RWPE2 (cell line): Measurements from ENCODE around the gene IFT57.
A peak's percentile ranks its signal among the peaks of the same experiment; 100 is the strongest.
"Not testable (repeated sequence)": the region's sequence is repeated elsewhere in the genome, so short reads cannot be mapped to it uniquely, and the experiment has no call there.

Experiments
- ATAC-seq: fragments of 200-7000 bp; cut with Tn5 transposase; 3 replicates; pipeline ENCODE4 v1.9.1; 2021; ENCODE audit warnings: low read depth
- DNase-seq: peaks from one replicate; pipeline ENCODE4 v3.0.0-alpha.2; 2020; ENCODE audit warnings: low spot score
- H3K27ac ChIP-seq: fragments of 450-650 bp; 2 replicates; pipeline ENCODE4 v1.5.1; 2017; ENCODE audit warnings: mild to moderate bottlenecking; ENCODE audit not compliant: poor library complexity, severe bottlenecking
- H3K27me3 ChIP-seq: fragments of 250-450 bp; sonication (Bioruptor Pico); 2 replicates; pipeline ENCODE4 v1.5.1; 2021; ENCODE audit warnings: mild to moderate bottlenecking, moderate library complexity; ENCODE audit not compliant: insufficient read depth, poor library complexity, severe bottlenecking
- H3K36me3 ChIP-seq: fragments of 250-450 bp; sonication (Bioruptor Pico); 2 replicates; pipeline ENCODE4 v1.5.1; 2020; ENCODE audit warnings: low read depth, mild to moderate bottlenecking, moderate library complexity
- H3K4me1 ChIP-seq: fragments of 250-450 bp; sonication (Bioruptor Pico); 2 replicates; pipeline ENCODE4 v1.5.1; 2021; ENCODE audit warnings: mild to moderate bottlenecking, moderate library complexity; ENCODE audit not compliant: insufficient read depth, poor library complexity, severe bottlenecking
- H3K4me3 ChIP-seq: fragments of 250-450 bp; sonication (Bioruptor Pico); 2 replicates; pipeline ENCODE4 v1.5.1; 2021; ENCODE audit warnings: mild to moderate bottlenecking, moderate library complexity; ENCODE audit not compliant: severe bottlenecking
- H3K9me3 ChIP-seq: fragments of 250-450 bp; sonication (Bioruptor Pico); 2 replicates; pipeline ENCODE4 v1.5.1; 2021; ENCODE audit warnings: mild to moderate bottlenecking, moderate library complexity; ENCODE audit not compliant: severe bottlenecking
- TF ChIP-seq, protein P1 (sequence below): fragments of 450-650 bp; IDR thresholded peaks from one replicate; pipeline ENCODE4 v1.5.1; 2017; ENCODE audit warnings: mild to moderate bottlenecking, moderate library complexity; ENCODE audit not compliant: poor library complexity, severe bottlenecking

The IFT57 gene, protein sequence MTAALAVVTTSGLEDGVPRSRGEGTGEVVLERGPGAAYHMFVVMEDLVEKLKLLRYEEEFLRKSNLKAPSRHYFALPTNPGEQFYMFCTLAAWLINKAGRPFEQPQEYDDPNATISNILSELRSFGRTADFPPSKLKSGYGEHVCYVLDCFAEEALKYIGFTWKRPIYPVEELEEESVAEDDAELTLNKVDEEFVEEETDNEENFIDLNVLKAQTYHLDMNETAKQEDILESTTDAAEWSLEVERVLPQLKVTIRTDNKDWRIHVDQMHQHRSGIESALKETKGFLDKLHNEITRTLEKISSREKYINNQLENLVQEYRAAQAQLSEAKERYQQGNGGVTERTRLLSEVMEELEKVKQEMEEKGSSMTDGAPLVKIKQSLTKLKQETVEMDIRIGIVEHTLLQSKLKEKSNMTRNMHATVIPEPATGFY

DNA sequence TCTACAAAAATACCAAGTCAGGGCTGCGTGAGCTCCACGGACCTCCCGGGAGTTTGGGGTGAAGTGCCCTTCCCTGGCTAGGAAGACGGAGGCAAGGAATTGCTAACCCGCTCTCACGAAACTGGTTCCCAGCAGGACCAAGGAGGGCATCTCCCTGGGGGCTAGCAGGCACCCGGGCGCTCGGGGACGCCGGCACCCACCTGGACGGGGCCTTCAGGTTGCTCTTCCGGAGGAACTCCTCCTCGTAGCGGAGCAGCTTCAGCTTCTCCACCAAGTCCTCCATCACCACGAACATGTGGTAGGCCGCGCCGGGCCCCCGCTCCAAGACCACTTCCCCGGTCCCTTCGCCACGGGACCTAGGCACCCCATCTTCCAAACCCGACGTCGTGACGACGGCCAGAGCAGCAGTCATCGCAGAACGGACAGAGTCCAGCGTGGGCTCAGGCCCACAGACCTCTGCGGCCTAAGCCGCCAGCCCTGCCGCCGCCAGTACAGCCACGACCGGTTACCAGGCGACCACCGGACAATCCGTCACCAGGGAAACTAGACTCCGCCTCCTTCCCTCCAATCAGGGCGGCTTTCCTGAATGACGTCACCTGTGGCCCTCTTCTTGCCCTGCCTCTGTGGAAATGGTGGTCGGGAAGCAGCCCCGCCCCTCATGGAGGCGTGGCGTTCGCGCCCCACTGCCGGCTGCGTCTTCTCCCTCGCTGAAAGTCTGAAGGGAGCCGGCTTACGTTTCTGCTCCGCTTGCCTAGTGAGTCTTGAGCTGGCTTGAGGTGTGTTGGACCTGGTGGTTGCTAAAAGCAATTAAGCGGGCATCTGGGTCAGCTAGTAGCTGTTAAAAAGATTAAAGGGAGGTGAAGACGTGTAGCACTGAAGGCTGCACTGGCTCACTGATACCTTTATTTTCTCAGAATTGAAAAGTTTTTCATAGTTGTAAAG is at the start of gene IFT57:
Gene IFT57 (minus strand): TSS at position 514 of the 942 bp plus-strand sequence. CDS start 102 bp downstream, at position 412.
- Histone ChIP-seq H3K9me3 (no peaks in the 10 kb centered on the region), H3K27ac (peak within 1 kb of the TSS; percentile 15), H3K36me3 (peaks cover 14% of the 10 kb centered on the region), H3K4me3 (peak within 1 kb of the TSS; percentile 64), H3K27me3 (no peaks in the 10 kb centered on the region), H3K4me1 (peaks cover 32% of the 10 kb centered on the region)
- DNase-seq (peak; percentile 96), ATAC-seq (peak; percentile 91)
- TF ChIP-seq, protein P1, sequence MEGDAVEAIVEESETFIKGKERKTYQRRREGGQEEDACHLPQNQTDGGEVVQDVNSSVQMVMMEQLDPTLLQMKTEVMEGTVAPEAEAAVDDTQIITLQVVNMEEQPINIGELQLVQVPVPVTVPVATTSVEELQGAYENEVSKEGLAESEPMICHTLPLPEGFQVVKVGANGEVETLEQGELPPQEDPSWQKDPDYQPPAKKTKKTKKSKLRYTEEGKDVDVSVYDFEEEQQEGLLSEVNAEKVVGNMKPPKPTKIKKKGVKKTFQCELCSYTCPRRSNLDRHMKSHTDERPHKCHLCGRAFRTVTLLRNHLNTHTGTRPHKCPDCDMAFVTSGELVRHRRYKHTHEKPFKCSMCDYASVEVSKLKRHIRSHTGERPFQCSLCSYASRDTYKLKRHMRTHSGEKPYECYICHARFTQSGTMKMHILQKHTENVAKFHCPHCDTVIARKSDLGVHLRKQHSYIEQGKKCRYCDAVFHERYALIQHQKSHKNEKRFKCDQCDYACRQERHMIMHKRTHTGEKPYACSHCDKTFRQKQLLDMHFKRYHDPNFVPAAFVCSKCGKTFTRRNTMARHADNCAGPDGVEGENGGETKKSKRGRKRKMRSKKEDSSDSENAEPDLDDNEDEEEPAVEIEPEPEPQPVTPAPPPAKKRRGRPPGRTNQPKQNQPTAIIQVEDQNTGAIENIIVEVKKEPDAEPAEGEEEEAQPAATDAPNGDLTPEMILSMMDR, result no peak

DNA sequence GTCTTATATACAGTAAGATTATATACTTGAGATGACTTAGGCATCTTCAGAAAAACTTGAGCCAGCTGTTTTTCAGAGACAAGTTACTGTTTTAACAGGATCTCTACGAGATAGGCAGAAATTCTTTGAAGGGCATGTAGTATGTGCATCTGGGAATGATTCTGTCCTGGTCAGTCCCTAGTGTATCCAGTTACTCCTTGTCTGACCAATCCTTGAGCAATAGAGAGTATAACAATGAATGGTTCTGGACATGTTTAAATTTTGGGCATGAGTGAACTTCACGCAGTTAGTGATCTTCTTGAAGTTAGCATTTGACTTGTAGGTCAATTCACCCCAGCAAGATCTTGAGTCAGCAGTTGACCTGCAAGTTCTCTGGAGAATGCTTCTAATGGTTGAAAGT is 49.4 kb upstream of the IFT57 start:
- Histone ChIP-seq H3K4me1 (no peaks in the 10 kb centered on the region), H3K27me3 (no peaks in the 10 kb centered on the region), H3K9me3 (no peaks in the 10 kb centered on the region), H3K27ac (no peak overlapping the region), H3K36me3 (no peaks in the 10 kb centered on the region), H3K4me3 (no peak overlapping the region)
- ATAC-seq (no peak), DNase-seq (no peak)
- TF ChIP-seq, protein P1, result no peak

DNA sequence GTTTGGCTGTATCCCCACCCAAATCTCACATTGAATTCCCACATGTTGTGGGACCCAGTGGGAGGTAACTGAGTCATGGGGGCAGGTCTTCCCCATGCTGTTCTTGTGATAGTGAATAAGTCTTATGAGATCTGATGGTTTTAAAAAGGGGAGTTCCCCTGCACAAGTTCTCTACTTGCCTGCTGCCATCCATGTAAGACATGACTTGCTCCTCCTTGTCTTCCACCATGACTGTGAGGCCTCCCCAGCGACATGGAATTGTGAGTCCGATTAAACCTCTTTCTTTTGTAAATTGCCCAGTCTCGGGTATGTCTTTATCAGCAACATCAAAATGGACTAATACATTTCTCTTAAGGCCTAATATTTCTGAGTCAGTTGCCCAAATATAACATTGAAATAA is 46.0 kb upstream of the IFT57 start:
- not testable (repeated sequence) for H3K27me3 ChIP-seq, H3K4me1 ChIP-seq, DNase-seq, H3K9me3 ChIP-seq, H3K4me3 ChIP-seq, H3K27ac ChIP-seq, H3K36me3 ChIP-seq, ATAC-seq

DNA sequence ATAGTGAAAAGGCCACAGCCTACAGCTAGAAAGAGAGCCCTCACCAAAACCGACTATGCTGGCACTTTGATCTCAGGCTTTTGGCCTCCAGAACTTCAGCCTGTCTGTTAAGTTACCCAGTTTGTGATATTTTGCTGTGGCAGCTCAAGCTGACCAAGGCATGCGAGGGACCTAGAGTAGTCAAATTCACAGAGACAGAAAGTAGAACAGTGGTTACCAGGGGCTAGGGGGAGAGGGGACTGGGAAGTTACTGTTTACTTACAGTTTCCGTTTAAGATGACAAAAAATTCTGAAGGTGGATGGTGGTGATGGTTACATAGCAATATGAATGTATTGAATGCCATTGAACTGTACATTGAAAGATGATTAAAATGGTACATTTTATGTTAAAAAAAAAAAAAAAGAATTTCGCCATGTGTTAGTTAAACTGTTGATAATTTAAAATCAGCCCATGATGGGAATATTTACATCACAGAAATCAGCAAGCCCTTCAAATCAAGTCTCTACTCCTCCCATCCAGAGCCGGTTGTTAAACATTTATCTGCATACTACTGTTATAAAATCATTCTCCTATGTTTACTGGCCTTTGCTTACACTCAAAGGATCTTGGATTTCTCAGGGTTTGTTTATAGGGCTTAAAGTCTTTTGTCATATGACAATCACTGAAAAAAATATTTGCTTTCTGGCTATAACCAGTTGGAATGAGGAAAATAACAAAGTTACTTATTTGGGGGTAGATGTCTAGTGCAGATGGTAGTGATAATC is 42.5 kb upstream of the IFT57 start:
- H3K4me1 ChIP-seq, H3K4me3 ChIP-seq, ATAC-seq, DNase-seq, H3K9me3 ChIP-seq, H3K27me3 ChIP-seq, H3K27ac ChIP-seq, H3K36me3 ChIP-seq: not testable (repeated sequence)

DNA sequence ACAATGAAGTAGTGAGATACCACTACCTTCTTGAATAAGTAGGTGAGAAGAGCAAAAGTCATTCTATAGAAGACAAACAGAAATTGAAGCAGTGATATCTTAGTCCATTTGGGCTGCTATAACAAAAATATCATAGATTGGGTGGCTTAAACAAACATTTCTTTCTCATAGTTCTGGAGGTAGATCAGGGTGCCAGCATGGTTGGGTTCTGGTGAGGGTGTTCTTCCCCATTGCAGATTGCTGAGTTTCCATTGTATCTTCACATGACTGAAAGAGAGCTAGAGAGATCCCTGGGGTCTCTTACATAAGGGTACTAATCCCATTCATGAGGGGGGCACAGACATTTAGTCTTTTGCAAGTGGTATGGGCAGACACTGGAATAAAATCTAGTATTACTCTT is 32.9 kb upstream of the IFT57 start:
- Histone ChIP-seq H3K27ac (no peak overlapping the region), H3K4me1 (no peaks in the 10 kb centered on the region), H3K27me3 (no peaks in the 10 kb centered on the region), H3K9me3 (no peaks in the 10 kb centered on the region), H3K4me3 (no peak overlapping the region), H3K36me3 (no peaks in the 10 kb centered on the region)
- DNase-seq, result no peak
- TF ChIP-seq, protein P1, result no peak
- ATAC-seq, result no peak
